HG03457 (cell line): Measurements from ENCODE around the gene SMPD4.
"Not testable (repeated sequence)": the region's sequence is repeated elsewhere in the genome, so short reads cannot be mapped to it uniquely, and the experiment has no call there.

ENCODE experiments used
- ATAC-seq: cut with Tn5 transposase; IDR thresholded peaks from one replicate; pipeline ENCODE4 v1.9.1; 2021; ENCODE audit warnings: moderate number of reproducible peaks; ENCODE audit not compliant: unreplicated experiment

The SMPD4 gene

GRCh38 chr2:130142396-130143265, 38.8 kb downstream of the SMPD4 start:
- ATAC-seq, result not testable (repeated sequence)

- not testable (repeated sequence) for ATAC-seq
Observed at GRCh38 chr2:130141645-130142370, 39.6 kb downstream of the SMPD4 start.

DNA sequence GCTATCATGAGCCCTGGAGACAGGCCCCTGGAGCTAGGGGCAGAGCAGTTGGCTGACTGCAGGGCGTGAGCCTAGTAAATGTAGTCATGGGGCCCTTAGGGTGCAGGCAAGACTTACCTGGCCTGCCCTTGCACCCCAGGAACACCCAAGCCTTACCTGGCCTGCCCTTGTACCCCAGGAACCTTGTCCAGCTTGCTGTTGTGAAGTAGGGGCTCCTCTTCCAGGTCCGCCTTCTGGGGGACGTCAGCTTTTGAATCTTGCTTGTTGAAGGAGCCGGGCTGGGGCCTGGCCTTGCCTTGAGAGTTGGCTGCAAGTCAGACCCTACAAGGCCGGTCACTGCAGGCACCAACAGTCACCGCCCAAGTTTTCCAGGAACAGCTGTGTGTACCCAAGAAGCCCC, 40.4 kb downstream of the SMPD4 start:
- not testable (repeated sequence) for ATAC-seq

- not testable (repeated sequence) for ATAC-seq
Observed at GRCh38 chr2:130140516-130140915, 40.9 kb downstream of the SMPD4 start.

DNA sequence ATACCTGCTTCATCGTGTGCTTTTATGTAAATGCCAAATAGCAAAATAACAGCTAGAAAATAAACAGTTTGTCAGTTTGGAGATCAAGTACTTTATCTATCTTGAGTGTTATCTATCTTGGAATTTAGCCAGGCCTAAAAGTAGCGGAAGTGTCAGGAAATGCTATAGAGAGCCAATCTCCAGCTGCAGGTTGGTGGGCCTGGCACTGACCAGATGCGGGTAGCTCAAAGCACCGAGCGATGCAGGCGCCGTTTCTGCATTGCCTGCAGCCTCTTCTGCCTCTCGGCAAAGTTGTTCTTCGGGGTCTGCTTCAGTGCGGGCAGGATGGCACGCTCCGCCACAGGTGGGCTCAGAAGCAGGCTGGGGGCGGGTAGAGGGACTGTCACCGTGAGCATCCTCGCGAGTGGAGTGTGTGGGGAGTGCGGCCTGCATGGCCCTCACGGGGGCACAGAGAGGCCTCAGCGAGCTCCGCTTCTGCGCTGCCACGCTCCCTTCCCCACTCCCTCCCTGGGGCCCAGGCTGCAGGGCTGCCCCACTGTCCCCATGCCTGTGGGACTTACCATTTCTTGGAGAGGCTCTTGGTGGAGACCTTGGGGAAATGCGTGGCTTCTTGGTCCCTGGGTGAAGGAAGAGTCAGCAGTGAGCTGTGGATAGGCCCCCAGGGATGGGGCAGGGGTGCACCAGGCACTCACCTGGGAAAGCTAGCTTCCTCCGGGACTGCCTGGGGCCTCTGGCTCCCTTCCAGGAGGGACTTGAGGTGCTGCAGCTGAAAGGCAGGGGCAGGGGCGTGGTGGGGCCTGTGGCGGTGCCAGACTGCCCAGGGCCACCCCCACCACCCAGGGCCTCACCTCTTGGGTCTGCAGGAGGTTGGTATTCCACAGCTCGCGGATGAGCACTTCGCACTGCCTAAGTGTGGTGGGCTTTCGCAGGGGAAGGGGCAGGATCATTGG, 41.8 kb downstream of the SMPD4 start:
- not testable (repeated sequence) for ATAC-seq

GRCh38 chr2:130138841-130139251, 42.6 kb downstream of the SMPD4 start:
- ATAC-seq, result not testable (repeated sequence)

DNA sequence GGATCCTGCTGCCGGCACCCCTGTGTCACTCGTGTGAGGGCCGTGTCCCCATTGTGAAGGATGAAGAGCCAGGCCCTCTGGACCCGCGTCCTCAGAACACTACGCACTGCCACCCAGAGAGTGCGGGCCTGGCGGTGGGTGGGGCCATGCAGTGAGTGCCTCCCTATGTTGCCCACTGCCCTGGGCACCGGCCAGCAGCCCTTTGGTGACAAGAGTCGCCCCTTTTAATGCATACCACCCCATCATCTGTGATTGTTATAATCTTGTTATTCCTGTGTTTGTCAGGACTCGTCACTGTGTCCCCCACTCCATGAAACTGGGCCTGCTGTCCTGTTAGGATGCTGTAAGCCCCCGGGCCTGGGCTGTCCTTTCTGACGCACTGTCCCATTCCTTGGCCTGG, 43.1 kb downstream of the SMPD4 start:
- ATAC-seq, result not testable (repeated sequence)

GRCh38 chr2:130137118-130137517, 44.3 kb downstream of the SMPD4 start:
- ATAC-seq, result not testable (repeated sequence)

GRCh38 chr2:130136546-130136945, 44.9 kb downstream of the SMPD4 start:
- ATAC-seq, result not testable (repeated sequence)

- ATAC-seq, result no peak
Observed at GRCh38 chr2:130135692-130136541, 45.5 kb downstream of the SMPD4 start.

DNA sequence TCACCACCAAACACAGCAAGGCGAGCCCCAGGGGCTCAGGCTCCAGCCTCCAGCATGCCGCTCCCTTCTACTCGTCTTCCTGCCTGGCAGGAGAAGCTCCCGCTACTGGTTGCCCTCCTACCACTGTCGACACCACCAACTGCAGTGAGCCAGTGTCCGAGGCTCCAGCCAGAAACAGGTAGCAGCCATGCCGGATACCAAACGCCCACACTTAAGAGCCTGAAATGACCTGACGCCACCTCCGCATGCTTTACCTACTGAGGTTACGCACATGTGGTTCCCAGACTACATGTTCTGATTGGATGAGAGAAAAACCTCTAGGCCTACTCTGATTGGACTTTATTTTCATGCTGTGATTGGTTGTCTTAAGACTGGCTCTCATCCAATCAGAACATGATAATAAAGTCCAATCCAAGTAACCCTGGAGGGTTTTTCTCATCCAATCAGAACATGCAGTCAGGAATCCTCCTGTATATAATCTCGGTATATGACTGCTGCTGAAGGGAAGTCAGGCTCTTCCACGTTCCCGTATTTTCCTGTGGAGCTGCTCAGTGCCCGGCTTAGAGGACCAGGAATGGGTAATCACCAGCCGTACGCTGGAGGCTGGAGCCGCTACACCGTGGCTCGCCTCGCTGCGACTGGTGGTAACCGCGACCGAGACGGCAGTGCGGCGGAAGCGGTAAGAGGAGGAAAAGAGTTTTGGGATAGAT, 52.1 kb downstream of the SMPD4 start, which contains the start of gene POTEF:
Gene POTEF (minus strand): TSS at position 103 of the 710 bp plus-strand sequence. CDS start 8,707 bp downstream, outside the sequence.
- not testable (repeated sequence) for ATAC-seq

- ATAC-seq, result not testable (repeated sequence)
Observed at GRCh38 chr2:130128464-130128863, 52.9 kb downstream of the SMPD4 start.

DNA sequence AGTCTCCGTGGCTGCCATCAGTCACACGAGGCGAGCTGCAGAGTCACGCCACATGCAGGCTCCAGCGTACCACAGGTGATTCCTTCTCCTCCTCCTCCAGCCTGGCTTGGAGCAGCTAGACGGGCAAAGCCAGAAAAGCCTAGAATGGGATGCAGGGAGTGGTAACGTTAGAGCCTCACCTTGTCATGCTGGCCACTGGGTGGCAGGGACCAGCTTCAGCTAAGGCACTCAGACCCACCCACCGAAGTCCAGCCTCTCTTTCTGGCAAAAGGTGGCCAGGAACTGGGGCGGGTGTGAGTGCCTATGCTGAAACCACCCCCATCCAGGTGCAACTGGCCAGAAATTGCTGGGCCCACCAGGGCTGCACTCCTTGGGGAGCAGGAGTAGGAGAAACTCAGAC, 53.7 kb downstream of the SMPD4 start:
- not testable (repeated sequence) for ATAC-seq

DNA sequence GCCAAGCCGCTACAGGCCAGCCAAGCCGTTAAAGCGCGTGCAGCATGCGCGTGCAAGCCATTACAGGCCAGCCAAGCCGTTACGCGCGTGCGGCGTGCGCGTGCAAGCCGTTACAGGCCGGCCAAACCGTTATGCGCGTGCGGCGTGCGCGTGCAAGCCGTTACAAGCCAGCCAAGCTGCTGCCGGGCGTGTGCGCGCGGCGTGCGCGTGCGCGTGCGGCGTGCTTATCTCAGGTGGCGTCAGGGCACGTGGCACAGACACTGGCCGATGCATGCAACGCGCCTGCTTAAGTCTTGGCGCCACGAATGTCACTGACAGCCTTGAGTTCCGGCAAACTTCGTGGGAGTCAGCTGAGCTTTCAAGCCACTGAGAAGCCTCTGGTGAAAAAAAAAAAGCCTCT, 60.5 kb downstream of the SMPD4 start:
- not testable (repeated sequence) for ATAC-seq

DNA sequence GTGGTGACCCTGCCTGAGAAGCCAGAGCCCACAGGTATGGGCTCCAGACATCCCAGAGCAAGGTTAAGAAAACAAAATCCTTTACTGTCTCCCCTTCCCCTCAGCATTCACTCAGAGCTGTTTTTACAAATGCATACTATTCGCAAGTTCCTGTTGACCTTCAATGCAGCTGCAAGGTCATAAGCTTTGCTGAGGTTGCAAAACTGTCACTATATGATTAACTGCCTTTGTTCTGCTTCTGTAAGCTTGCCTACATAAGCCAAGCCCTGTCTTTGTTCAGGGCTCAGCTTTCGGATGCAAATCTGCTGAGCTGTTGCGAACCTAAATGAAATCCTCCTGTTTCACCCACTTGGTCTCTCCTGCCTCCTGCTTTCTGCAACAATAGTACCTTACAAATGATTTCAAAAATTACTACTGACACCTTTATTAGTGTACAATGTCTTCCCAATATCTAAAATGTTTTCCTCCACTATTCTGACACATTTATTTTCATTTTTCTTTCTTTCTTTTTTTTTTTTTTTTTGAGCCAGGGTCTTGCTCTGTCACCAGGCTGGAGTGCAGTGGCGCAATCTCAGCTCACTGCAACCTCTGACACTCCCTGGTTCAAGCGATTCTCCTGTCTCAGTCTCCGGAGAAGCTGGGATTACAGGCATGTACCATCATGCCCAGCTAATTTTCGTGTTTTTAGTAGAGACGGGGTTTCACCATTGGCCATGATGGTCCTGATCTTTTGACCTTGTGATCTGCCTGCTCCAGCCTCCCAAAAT, 78.6 kb downstream of the SMPD4 start:
- not testable (repeated sequence) for ATAC-seq
